Right renal cortex interstitium (tissue), 3 donors: Measurements from ENCODE around the gene KRTAP10-12. TPM values are rescaled to one million over a fixed set of nuclear protein-coding genes. Genes with fewer than 3 reads are reported as not detected.
"Not testable (repeated sequence)": the region's sequence is repeated elsewhere in the genome, so short reads cannot be mapped to it uniquely, and the experiment has no call there.

ENCODE experiments used
- DNase-seq, 3 donors: peaks; one replicate each; pipeline ENCODE4 v3.0.0-alpha.2; 2013; ENCODE audit warnings: low read depth in 3 of 3, low spot score in 2 of 3
- polyA plus RNA-seq, 3 donors: library from polyadenylated mRNA; unstranded; fragments of 120-200 nt; gene quantifications; one replicate each; pipeline ENCODE4 v1.2.1, GENCODE V29; 2013; ENCODE audit not compliant: insufficient read length in 3 of 3

KRTAP10-12 gene
- polyA plus RNA-seq, 3 donors, result not detected

DNA sequence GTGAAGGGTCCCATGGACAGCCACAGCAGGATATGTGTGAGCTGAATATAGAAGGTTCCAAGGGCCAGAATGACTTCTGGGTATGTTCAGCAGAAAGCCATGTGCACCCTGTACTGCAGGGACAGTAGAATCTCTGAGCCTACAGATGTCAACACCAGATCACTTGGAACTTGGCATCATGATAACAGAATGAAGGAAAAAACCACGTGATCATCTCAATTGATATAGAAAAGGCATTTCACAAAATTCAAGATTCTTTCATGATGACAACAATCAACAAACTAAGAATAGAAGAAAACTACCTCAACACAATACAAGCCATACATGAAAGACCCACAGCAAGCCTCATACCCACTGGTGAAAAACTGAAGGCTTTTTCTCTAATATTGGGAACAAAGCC lies 29.4 kb upstream of the KRTAP10-12 start:
- DNase-seq, result no peak

DNA sequence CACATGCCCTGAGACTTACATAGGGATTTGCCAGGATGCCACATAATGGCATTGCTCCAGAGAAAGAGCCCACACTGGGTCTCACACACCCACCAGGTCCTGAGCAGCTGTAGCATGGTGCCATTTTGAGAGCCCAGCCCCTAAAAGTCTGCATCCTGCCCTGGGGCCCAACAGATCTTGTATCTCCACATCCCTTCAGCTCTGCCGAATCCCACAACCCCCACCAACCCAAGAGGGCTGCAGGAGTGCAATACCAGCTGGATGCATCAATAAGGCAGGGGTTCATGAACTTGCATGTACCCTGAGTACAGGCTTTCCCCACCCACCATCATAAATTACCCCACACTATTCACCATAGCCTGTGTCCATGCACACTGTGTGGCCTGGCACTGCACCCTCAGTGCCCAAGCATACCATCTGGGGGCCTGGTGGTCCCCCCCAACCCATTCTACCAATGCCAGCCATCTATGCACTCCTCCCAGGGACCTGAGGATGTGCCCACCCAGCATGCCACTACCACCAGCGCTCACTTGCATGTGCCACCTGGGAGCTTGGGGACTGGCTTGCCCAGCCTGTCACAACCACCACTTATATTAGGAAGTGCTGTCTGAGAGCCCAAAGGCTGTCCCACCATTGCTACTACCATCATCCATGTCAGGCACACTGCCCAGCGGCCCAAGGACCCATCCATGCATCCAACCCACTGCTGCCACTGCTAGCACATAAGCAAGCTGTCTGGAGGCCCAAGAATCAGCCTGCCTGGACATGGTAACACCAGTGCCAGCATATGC lies 26.1 kb upstream of the KRTAP10-12 start:
- DNase-seq, result no peak

DNA sequence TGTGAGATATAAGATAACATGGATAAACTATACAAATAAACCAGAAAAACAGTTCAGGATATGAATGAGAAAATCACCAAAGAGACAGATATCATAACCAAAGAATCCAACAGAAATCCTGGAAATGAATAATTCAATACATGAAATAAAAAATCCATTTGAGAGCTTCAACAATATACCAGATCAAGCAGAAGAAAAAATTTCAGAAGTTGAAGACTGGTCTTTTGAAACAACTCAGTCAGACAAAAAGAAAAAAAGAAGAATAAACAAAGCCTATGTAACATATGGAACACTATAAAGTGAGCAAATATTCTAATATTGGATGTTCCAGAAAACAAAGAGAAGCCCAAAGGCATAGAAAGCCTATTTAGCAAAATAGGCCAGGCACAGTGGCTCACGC lies 25.1 kb upstream of the KRTAP10-12 start:
- no peak for DNase-seq

DNA sequence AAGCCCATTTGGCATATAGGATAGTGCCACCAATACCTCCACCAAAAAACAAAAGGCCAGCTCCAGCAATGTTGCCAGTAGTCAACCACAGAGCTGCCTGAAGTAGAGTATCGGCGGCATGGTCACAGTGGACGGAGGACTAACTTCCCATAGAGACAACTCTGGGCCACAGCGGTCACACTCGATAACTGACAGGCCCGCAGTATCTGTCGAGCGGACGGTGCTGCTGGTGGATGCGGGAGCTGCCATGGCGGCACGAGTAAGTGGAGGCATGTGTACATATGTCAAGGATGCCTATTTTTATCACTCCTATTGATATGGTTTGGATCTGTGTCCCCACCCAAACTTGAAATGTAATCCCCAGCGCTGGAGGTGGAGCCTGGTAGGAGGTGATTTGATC lies 19.1 kb upstream of the KRTAP10-12 start:
- DNase-seq, result no peak

DNA sequence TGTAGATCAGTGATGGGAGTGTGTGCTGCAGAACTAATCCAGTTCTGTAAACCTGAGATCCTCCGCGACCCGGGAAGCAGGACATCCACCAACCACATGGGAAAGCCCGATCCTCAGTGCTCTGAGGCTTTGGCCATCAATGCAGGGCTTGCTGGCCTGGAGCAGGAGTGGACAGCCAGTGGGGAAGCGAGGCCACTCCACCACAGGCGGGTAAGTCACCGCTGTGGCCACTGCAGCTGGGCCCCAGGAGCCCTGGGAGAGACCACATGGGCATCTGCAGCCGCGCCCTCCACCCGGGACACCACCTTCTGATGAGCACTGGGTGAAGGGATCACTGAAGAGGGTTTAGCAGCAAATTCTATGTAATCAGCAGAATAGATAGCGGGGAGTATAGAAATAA lies 15.8 kb upstream of the KRTAP10-12 start:
- no peak for DNase-seq

DNA sequence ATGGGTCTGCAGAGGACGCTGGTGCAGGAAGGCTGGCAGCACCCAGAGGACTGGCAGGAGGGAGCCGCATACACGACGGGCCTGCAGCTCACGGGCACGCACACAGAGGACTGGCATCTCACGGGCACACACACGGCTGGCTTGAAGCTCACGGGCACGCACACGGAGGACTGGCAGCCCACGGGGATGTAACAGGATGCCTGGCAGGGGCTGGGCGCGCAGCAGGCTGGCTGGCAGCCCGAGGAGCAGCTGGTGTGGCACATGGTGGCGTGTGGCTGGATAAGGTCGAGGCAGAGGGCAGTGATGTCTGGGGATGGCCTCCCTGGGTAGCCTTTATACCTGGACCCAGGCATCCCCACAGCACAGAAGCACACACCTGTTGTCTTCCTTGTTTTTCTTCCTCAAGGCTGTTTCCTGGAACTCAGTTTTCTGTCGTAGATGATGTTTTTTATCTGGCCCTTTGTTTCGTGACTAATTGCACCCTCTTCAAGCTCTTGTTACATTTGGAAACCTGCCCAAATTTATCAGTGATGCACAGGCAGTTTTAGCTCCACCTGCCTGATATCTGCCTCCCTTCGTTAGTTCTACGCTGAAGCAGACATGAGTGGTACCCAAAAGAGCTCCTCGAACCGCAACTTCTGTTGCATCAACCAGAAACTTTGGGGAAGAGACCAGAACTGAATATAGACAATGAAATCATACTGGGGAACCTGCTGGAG lies 15.0 kb upstream of the KRTAP10-12 start, which contains the start of gene KRTAP12-1:
Gene KRTAP12-1 (minus strand): TSS at position 303 of the 719 bp plus-strand sequence. CDS start 40 bp downstream, at position 263.
- DNase-seq, result no peak

DNA sequence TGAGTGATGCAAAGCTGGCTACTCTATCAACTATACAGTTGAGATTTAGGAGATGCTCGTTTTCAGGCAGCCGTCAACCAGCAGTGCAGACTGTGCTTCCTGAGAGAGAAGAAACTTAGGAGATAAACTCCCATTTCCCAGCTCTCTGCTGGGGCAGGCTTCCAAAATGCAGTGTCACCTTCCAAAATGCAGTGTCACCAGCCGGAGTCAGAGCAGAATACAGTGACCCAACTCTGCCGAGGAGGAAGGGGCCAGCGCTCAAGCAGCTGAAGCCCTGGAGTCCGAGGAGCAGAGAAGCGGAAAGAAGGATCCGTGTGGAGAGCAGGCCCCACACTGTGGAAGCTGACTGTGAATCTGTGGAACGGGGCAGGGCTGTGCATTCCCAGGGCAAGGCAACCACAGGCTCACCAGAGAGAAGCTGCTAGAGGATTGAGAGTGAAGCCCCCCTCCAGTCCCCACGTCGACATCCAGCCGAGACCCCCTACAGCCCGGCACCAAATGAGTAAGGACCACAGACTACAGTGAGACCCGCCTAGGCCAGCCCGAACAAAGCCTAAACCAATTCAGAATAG lies 14.3 kb upstream of the KRTAP10-12 start:
- no peak for DNase-seq

DNA sequence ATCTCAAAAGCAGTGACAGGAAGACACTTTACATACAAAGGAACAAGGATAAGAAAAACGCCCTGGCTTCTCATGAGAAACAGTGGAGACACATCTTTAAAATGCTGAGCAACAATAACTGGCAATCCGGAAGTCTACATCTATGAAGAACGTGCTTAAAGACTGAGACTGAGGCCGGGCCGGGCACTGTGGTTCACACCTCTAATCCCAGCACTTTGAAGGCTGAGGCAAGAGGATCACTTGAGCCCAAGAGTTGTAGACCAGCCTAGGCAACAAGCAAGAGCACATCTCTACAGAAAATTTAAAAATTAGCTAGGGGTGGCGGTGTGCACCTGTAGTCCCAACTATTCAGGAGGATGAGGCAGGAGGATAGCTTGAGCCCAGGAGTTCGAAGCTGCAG lies 12.9 kb upstream of the KRTAP10-12 start:
- no peak for DNase-seq

DNA sequence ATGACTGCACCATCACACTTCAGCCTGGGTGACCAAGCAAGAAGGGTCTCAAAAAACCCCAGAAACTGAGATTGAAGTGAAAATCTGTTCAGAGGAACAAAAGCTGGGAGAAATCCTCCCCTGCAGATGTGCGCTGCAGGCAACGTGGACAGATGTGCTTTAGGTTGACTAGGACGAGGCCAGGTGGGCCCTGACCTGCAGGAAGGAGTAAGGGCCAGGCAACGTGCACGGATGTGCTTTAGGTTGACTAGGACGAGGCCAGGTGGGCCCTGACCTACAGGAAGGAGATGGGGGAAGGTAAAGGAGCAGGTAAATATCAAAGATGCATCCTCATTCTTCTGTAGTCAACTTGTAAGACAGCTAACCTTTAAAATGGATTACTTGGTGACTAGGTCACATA lies 12.5 kb upstream of the KRTAP10-12 start:
- DNase-seq, result no peak

DNA sequence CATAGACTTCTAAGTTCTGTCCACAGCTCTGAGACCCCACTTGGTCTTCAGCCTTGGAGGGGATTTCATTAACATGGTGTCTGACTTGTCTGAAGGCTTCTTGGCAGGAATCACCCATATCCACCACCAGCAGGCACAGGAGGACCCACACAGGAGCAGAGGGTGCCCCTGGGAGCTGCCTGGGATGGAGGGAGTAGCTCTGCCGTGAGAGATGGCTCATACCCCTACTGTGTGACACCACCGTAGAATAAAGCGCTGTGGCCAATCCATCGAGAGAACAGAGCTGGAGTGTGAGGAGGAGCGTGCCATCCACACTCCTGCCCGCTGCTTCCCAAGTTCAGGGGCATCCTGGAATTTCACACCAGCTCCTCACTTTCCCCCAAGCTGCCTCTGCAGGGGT lies 11.9 kb upstream of the KRTAP10-12 start:
- DNase-seq, result not testable (repeated sequence)

DNA sequence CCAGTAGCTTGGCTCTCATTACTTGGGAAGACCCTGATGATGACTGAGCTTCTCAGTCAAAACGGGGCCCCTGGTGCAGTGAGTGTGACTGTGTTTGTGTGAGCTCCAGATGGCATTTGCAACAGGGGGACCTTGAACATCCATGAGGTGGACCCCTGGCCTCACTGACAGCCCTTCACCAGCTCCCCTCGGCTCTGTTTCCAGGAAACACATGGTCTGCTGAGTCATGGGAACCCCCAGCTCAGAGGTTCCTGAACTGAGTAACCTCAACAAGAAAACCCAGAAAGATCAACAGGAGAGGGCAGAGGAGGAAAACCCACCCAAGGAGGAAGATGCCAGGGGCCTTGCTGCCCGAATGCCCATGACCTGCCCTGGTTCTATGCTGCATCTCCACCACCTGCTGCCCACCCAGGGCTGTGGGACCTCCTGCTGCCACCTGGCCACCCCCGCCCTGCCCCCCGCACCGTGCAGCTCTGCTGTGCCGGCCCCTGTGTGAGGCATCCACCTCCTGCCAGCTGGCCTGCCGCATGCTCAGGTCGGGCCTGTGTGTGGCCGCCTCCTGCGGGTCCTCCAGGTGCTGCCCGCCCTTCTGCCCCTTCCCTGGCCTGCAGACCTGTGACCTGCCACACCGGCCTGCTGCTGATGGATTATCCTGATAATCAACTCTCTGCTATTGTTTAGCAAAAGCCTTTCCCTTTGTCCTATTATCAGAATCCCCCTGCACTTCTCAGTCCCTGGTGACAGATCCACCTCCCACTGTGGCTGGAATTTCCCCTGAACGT lies 10.8 kb upstream of the KRTAP10-12 start:
- DNase-seq, result no peak

DNA sequence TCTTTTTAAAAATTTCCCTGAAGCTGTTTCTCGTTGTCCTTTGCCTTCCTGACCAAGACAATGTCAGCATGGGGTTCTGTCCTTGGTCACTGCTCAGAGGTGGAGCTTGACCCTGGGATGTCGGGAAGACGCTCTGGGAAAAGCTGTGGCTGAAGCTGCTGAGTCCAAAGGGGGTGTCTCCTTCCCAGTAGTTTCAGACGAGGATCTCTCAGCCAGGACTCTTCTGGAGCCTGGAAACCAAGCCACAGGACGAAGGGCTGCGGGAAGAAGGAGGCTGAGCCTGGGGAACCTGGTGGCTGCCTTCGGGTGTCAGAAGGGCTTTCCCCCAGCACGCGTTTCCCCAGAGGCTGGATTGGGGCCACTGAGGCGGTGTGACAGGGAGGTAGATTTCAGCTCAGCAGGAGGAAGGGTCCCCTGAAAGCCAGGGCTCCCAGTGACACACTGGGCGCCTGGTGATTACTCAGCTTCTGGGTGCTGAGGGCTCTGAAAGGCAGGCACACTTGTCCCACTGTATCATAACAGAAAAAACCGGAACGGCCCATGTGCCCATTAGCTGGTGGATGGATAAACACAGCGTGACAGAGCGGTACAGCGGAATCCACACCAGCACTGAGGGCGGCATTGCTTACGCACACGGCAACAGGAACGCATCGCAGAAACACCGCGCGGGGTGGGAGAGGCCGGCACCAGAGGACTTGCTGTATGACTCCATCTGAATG lies 10.0 kb upstream of the KRTAP10-12 start:
- DNase-seq, result no peak

DNA sequence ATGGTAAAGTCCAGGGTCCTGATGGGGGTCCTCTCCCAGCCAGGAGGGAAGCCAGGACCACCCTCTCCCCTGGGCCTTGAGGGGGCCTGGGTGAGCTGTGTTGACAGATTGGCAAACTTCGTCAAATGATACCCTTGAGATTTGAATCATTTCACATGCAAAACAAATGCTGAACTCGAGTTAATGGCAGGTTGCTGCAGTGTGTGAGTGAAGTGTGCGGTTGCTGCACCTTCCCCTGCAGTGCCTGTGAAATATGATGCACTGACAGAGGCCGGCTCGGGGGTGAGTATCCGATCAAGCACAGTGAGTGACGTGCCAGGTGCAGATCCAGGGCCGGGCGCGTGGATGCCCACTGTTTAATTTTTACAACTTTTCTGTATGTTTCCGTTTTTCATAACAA lies 9.3 kb upstream of the KRTAP10-12 start:
- no peak for DNase-seq

DNA sequence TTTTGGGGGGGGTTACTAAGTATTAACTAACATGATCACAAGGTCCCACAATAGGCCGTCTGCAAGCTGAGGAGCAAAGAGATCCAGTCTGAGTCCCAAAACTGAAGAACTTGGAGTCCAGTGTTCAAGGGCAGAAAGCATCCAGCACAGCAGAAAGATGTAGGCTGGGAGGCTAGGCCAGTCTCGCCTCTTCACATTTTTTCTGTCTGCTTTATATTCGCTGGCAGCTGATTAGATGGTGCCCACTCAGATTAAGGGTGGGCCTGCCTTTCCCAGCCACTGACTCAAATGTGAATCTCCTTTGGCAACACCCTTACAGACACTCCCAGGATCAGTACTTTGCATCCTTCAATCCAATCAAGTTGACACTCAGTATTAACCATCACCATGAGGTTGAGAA lies 7.2 kb upstream of the KRTAP10-12 start:
- DNase-seq, result not testable (repeated sequence)

DNA sequence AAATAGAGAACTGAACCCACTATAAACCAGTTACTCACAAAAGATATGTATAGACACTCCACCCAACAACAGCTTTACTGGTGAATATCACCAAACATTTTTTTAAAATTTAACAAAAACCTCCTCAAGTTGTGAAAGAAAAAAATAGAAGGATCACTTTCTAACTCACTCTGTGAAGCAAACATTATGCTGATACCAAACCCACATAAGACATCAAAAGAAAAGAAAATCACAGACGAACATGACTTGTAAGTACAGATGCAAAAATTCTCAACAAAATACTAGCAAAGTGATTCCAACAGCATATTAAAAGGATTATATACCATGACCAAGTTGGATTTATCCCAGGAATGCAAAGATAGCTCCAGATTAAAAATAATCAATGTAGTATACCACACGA lies 5.3 kb upstream of the KRTAP10-12 start:
- no peak for DNase-seq

DNA sequence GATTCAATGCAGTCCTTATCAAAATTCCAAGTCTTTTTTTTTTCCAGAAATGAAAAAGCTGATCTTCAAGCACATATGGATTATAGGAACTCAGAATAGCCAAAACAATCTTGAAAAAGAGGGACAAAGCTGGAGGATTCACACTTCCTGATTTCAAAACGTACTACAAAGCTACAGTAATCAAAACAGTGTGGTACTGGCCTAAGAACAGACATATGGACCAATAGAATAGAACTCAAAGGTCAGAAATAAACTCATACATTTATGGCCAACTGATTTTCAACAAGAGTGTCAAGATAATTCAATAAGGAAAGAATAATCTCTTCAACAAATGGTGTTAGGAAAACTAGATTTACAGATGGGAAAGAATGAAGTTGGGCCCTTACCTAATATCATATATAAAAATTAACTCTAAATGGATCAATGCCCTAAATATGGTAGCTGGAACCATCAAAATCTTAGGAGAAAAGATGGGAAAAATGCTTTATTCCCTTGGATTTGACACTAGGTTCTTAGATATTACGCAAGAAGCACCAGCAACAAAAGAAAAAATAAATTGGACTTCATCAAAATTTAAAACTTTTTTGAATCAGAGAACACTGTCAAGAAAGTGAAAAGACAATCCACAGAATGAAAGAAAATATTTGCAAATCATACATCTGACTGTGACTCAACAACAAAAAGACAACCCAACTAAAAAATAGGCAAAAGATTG lies 4.0 kb upstream of the KRTAP10-12 start:
- no peak for DNase-seq

DNA sequence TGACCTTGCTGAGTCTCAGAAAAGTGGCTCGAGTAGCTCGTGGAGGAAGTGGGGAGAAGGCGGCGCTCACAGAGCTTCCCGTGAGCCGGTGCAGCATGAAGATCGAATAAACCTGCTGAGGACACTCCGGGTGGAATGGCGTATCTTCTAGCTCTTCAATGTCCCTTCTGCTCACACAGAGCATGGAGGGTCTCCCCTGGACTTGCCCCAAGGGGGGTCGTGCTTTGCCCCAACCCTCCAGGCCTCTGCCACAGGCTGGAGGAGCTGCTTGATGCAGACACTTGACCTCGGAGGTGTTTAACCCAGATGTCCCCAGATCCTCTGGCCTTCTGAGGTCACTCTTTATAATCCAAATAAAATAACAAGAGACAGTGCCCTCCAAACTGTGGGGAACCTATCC lies 2.2 kb upstream of the KRTAP10-12 start:
- no peak for DNase-seq

DNA sequence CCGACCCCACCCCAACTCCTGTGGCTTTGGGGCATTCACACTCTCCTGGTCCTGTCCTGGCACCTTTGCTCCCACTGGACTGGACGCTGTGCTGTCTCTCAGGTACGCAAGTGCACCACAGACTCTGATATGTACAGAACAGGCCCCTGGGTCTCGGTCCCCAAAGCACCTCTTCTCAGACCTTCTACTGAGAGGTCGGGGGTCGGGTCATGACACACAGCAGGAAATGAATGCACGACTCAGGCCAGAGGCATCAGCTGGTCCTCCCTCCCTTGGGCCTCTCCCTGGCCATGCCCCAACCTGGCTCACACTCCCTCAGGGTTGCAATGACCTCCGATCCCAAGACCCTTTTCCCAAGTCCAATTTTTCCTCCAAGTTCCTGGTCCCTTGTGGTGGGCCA lies 1.8 kb upstream of the KRTAP10-12 start:
- no peak for DNase-seq

DNA sequence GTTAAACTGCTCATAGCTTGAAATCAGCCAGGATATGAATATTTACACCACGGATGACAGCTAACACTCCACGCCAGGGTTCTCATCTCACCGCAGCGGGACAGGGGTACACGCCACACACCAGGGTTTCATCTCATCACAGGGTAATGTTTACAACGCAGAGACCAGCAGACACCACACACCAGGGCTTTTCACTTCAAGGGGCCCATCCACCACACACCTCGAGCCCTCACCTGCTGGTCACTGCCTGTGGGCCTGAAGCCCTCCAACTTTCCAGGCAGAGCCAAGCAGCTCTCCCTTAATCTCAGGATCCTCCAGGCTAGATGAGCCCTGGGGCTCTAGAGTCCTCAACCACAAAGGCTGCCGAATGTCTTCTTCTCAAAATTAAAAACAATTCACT lies 1.3 kb upstream of the KRTAP10-12 start:
- DNase-seq, result no peak

DNA sequence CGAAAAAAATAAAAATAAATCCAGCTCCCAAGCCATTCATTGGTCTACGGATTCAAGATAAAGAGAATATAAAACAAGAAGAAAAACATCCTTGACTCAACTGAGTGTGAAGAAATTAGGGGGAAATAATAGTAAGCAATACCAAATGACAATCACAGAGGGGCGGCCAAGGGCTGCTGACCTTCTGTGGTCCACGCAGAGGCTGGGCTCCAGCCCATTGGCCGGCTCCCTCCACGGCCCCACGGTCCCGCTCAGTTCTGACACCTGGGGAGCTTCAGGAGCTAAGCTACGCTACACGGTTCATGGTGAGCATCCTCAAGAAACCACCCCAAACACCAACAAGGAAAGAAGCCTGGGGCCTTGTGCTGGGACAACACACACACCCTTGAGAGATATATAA lies 400 bp upstream of the KRTAP10-12 start:
- no peak for DNase-seq
